ENCODE measurements around the gene COMMD6.

DNA sequence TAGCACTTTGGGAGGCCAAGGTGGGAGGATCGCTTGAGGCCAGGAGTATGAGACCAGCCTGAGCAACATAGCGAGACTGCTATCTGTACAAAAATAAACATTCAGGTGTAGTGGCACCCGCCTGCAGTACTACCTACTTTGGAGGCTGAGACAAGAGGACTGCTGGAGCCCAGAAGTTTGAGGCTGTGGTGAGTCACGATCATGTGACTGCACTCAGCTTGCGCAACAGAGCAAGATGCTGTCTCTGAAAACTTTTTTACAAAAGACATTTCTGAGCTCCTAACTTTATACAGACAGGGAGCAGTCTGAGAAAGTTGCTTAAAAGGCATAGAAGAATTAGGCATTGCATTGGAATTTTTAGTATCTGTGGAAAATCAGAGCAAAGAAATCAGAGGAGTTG lies 45.3 kb downstream of the COMMD6 start:
- TF ChIP-seq CTCF (IDR thresholded peaks at IDR 0.05; ENCODE audit: low read length) (no peak), EZH2 (IDR thresholded peaks at IDR 0.05; ENCODE audit: borderline replicate concordance, low read length) (no peak)

Measured in OCI-LY1 (cell line).